CD4-positive, alpha-beta T cell (primary cell): ENCODE measurements around the gene C10orf95. TPM values are rescaled to one million over a fixed set of nuclear protein-coding genes. Genes with fewer than 3 reads are reported as not detected.
A peak's percentile ranks its signal among the peaks of the same experiment; 100 is the strongest.

Experiments
- ATAC-seq: fragments of 200-7000 bp; cut with Tn5 transposase; one replicate; pipeline ENCODE4 v1.10.0; 2022; ENCODE audit warnings: mild to moderate bottlenecking; ENCODE audit not compliant: poor library complexity
- CTCF ChIA-PET: fragments of 350-600 bp; sonication (Branson Sonifier 250); formaldehyde crosslinking; loops from one replicate; lab custom pipeline; 2021; ENCODE audit warnings: antibody characterized with exemption, inconsistent platforms; lab: Charles Lee
- POLR2A ChIA-PET: fragments of 350-600 bp; sonication (Branson Sonifier 250); formaldehyde crosslinking; loops from one replicate; lab custom pipeline; 2021; ENCODE audit warnings: antibody characterized with exemption, inconsistent platforms; lab: Charles Lee
- DNase-seq, 14 experiments: peaks; one replicate each; pipeline ENCODE4 v3.0.0-alpha.2; 2013 to 2020; ENCODE audit warnings: mixed read lengths in 2 of 14
- H3K27ac ChIP-seq, 2 donors: one replicate each; pipeline versions ENCODE4 v1.5.1 to v1.7.0; 2013; ENCODE audit warnings: low read length in 2 of 2, low read depth in 1 of 2, mild to moderate bottlenecking in 1 of 2
- H3K27me3 ChIP-seq, 2 experiments: 1 replicate in 1 of 2; 2 replicates in 1 of 2; pipeline versions ENCODE4 v1.6.1 to v1.7.0; 2013; ENCODE audit warnings: low read length in 2 of 2, control low read depth in 1 of 2, mild to moderate bottlenecking in 1 of 2, moderate library complexity in 1 of 2; ENCODE audit not compliant: insufficient read depth in 2 of 2, control insufficient read depth in 1 of 2
- H3K36me3 ChIP-seq: one replicate; pipeline ENCODE4 v1.6.1; 2013; ENCODE audit warnings: low read length, control low read depth; ENCODE audit not compliant: insufficient read depth
- H3K4me1 ChIP-seq: one replicate; pipeline ENCODE4 v1.6.1; 2013; ENCODE audit warnings: low read length, control low read depth; ENCODE audit not compliant: insufficient read depth
- H3K4me3 ChIP-seq: one replicate; pipeline ENCODE4 v1.5.1; 2013; ENCODE audit warnings: mild to moderate bottlenecking, low read length, moderate library complexity
- H3K9me3 ChIP-seq, 2 experiments: 1 replicate in 1 of 2; 2 replicates in 1 of 2; pipeline versions ENCODE4 v1.6.1 to v1.7.0; 2013; ENCODE audit warnings: low read length in 2 of 2, mild to moderate bottlenecking in 2 of 2, control low read depth in 1 of 2, moderate library complexity in 1 of 2; ENCODE audit not compliant: control insufficient read depth in 1 of 2, insufficient read depth in 1 of 2
- H3K27ac Mint-ChIP-seq: one replicate; pipeline ENCODE4 v1.8.0; 2020; ENCODE audit warnings: mixed read lengths
- H3K27me3 Mint-ChIP-seq: one replicate; pipeline ENCODE4 v1.8.0; 2021; ENCODE audit warnings: mixed read lengths
- H3K36me3 Mint-ChIP-seq: one replicate; pipeline ENCODE4 v1.8.0; 2021; ENCODE audit warnings: low read depth, mixed read lengths
- H3K4me1 Mint-ChIP-seq: one replicate; pipeline ENCODE4 v1.8.0; 2021; ENCODE audit warnings: low read depth, mixed read lengths
- H3K4me3 Mint-ChIP-seq: one replicate; pipeline ENCODE4 v1.8.0; 2020; ENCODE audit warnings: mild to moderate bottlenecking, mixed read lengths
- H3K9me3 Mint-ChIP-seq: one replicate; pipeline ENCODE4 v1.8.0; 2020; ENCODE audit warnings: mixed read lengths
- intact Hi-C, 2 experiments: fragments of 100-400 bp; cut with DNase I in 1 of 2; cut with micrococcal nuclease in 1 of 2; formaldehyde crosslinking; loops; one replicate each; pipeline versions ENCODE4 v1.15.1 to v1.9.0; 2023 to 2025; cut with DNase I, micrococcal nuclease
- total RNA-seq, 174 experiments: library from RNA in 2 of 174; stranded (reverse) in 2 of 174; gene quantifications; one replicate each; pipeline ENCODE4 v1.2.3 and lab custom pipeline; 2021 to 2026
- TF ChIP-seq, protein P1 (sequence below): fragments of 200-600 bp; IDR thresholded peaks from one replicate; pipeline ENCODE4 v1.8.0; 2022; ENCODE audit warnings: antibody characterized with exemption, mild to moderate bottlenecking

The C10orf95 gene
- total RNA-seq, 2 experiments from 2014 or later: 0.16 to 0.28 TPM

DNA sequence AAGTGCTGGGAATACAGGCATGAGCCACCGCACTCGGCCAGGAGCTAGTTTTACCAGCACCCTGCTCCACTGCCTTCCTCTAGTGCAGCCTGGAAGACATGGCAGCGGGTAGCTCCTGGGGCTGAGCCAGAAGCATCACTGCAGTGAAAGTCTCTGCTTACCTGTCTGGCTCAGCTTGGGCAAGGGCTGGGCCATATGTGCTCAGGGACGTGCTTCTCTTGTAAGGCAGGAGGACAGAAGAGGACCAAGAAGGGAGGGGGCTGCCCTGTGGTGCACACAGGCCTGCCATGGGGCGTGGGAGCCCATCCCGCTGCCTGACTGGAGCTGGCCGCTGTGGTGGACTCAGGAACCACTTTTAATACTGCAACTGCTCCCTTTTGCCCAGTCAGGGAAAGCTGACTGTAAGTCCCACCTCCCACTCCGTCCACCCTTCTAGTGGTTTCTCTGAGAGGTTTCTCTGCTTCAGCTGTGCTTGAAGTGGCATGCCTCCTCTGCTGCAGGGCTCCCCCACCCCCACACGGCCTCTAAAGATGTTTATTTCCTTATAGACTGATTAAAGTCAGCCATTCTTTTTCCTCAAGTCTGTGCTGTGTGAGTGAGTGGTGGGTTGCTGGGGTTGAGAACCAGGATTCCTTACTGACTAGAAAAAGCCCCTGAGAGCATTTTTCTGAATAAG lies 25.3 kb upstream of the C10orf95 start:
- Mint-ChIP-seq H3K9me3 (no peaks in the 10 kb centered on the region), H3K27me3 (no peaks in the 10 kb centered on the region), H3K4me3 (no peak overlapping the region), H3K4me1 (peaks cover 32% of the 10 kb centered on the region), H3K36me3 (peaks cover 28% of the 10 kb centered on the region), H3K27ac (peak overlapping the region; percentile 78)
- no peaks in the 10 kb centered on the region for H3K27me3 ChIP-seq
- ATAC-seq: no peak
- ChIA-PET CTCF (interaction anchor here (0.6 kb wide), 1 partner anchor 217 kb away, joined by 3 read pairs; no protein-coding TSS in a partner anchor), POLR2A (interaction anchor here (1.0 kb wide), 1 partner anchor 26 kb away, joined by 3 read pairs; no protein-coding TSS in a partner anchor)
- no peaks in the 10 kb centered on the region for H3K9me3 ChIP-seq
- intact Hi-C loops: no loop called here
- H3K27ac ChIP-seq: peak overlapping the region in 1 of 2 donors; percentile 10
- peak in 2 of 14 experiments; percentile 28 to 45 for DNase-seq
- TF ChIP-seq, protein P1, sequence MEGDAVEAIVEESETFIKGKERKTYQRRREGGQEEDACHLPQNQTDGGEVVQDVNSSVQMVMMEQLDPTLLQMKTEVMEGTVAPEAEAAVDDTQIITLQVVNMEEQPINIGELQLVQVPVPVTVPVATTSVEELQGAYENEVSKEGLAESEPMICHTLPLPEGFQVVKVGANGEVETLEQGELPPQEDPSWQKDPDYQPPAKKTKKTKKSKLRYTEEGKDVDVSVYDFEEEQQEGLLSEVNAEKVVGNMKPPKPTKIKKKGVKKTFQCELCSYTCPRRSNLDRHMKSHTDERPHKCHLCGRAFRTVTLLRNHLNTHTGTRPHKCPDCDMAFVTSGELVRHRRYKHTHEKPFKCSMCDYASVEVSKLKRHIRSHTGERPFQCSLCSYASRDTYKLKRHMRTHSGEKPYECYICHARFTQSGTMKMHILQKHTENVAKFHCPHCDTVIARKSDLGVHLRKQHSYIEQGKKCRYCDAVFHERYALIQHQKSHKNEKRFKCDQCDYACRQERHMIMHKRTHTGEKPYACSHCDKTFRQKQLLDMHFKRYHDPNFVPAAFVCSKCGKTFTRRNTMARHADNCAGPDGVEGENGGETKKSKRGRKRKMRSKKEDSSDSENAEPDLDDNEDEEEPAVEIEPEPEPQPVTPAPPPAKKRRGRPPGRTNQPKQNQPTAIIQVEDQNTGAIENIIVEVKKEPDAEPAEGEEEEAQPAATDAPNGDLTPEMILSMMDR: no peak
- H3K4me1 ChIP-seq: peaks cover 31% of the 10 kb centered on the region
- H3K4me3 ChIP-seq: no peak overlapping the region
- H3K36me3 ChIP-seq: peaks cover 27% of the 10 kb centered on the region

DNA sequence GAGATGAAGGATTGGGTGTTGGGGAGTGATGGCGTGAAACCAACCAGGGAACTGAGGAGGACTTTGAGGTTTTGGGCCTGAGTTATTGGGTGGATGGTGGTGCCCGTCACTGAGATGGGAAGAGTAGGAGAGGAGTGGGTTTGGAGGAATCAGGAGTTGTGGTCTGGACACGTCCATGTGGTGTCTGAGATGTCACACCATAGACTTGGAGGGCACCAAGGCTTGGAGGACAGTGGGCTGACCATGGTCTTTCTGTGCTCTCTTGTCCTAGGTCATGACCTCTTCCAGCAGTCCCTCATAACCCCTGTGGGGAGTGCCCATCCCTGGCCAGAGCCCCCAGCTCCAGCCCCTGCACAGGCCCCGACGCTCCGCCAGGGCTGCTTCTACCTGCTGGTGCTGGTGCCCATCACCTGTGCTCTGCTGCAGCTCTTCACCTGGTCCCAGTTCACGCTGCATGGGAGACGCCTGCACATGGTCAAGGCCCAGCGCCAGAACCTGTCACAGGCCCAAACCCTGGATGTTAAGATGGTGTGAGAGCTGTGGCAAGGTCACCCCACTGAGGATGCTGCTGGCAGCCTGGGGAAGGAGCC lies 24.2 kb upstream of the C10orf95 start:
- intact Hi-C loops: no loop called here
- TF ChIP-seq, protein P1: no peak
- no peaks in the 10 kb centered on the region for H3K9me3 ChIP-seq
- H3K27me3 Mint-ChIP-seq: no peaks in the 10 kb centered on the region
- peaks cover 16% of the 10 kb centered on the region for H3K36me3 ChIP-seq
- peaks cover 32% of the 10 kb centered on the region for H3K4me1 Mint-ChIP-seq
- no peaks in the 10 kb centered on the region for H3K9me3 Mint-ChIP-seq
- POLR2A ChIA-PET: no interaction called here
- ATAC-seq: no peak
- H3K27ac Mint-ChIP-seq: peak overlapping the region; percentile 30
- H3K4me3 Mint-ChIP-seq: no peak overlapping the region
- DNase-seq: no peak
- no peak overlapping the region for H3K4me3 ChIP-seq
- no peaks in the 10 kb centered on the region for H3K27me3 ChIP-seq
- CTCF ChIA-PET: no interaction called here
- peaks cover 31% of the 10 kb centered on the region for H3K4me1 ChIP-seq
- H3K36me3 Mint-ChIP-seq: peaks cover 18% of the 10 kb centered on the region
- H3K27ac ChIP-seq: no peak overlapping the region

DNA sequence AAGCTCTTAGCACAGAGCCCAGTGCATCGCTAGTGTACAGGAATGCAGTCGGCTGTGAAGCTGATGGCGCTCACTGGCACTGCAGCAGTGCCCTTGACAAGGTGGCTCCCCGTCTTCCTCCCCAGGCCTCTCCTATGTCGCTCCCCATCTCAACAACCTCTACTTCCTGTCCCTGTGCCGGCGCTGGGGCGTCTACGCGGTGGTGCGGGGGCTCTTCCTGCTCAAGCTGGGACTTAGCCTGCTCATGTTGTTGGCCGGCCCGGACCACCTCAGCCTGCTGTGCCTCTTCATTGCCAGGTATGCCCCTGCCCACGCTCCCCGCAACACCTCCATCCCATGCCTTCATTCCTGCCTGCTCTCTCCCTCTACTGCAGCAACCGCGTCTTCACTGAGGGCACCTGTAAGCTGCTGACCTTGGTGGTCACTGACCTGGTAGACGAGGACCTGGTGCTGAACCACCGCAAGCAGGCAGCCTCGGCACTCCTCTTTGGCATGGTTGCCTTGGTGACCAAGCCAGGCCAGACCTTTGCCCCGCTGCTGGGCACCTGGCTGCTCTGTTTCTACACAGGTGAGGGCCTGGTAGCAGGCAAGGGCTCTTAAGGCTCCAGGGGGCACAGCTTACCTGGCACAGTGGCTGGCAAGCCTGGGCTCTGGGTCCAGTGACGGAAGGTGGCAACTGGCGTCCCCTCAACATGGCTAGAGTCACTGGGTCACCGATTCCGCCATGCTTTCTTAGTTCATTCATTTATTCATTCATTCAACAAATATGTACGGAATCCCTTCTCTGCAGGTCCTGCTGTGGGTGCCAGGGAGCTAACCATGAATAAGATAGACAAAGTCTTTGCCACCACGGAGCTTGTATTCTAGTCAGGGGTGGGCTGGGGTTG lies 22.3 kb upstream of the C10orf95 start:
- DNase-seq: peak in 9 of 14 experiments; percentile 10 to 56 (median 46)
- H3K4me1 Mint-ChIP-seq: peaks cover 24% of the 10 kb centered on the region
- ATAC-seq: peak; percentile 80

More for the DNA sequence above, 22.3 kb upstream of the C10orf95 start:
- H3K4me3 Mint-ChIP-seq: peak overlapping the region; percentile 22
- no peaks in the 10 kb centered on the region for H3K27me3 ChIP-seq
- no peak overlapping the region for H3K4me3 ChIP-seq
- TF ChIP-seq, protein P1: no peak
- peak overlapping the region in 1 of 2 donors; percentile 17 for H3K27ac ChIP-seq
- intact Hi-C loops: loop anchor here (1.0 to 2.0 kb wide), 2 partner anchors 42 to 51 kb away; no protein-coding TSS in a partner anchor
- H3K4me1 ChIP-seq: peaks cover 25% of the 10 kb centered on the region
- H3K27ac Mint-ChIP-seq: peak overlapping the region; percentile 81
- H3K36me3 Mint-ChIP-seq: no peaks in the 10 kb centered on the region
- ChIA-PET POLR2A (interaction anchor here (0.7 to 2.2 kb wide), 7 partner anchors 12 to 79 kb away, joined by 3 to 6 read pairs (median 5); partner anchors contain the start of genes C10orf95 and CUEDC2), CTCF (no interaction called here)
- no peaks in the 10 kb centered on the region for H3K9me3 Mint-ChIP-seq
- H3K36me3 ChIP-seq: peaks cover 4% of the 10 kb centered on the region
- no peaks in the 10 kb centered on the region for H3K27me3 Mint-ChIP-seq
- no peaks in the 10 kb centered on the region for H3K9me3 ChIP-seq
